GM21576 (cell line): ENCODE measurements around the gene MRPL22.
"Not testable (repeated sequence)": the region's sequence is repeated elsewhere in the genome, so short reads cannot be mapped to it uniquely, and the experiment has no call there.

Experiments
- ATAC-seq: cut with Tn5 transposase; IDR thresholded peaks from one replicate; pipeline ENCODE4 v1.9.1; 2021; ENCODE audit warnings: mild to moderate bottlenecking, moderate library complexity; ENCODE audit not compliant: unreplicated experiment

The MRPL22 gene

DNA sequence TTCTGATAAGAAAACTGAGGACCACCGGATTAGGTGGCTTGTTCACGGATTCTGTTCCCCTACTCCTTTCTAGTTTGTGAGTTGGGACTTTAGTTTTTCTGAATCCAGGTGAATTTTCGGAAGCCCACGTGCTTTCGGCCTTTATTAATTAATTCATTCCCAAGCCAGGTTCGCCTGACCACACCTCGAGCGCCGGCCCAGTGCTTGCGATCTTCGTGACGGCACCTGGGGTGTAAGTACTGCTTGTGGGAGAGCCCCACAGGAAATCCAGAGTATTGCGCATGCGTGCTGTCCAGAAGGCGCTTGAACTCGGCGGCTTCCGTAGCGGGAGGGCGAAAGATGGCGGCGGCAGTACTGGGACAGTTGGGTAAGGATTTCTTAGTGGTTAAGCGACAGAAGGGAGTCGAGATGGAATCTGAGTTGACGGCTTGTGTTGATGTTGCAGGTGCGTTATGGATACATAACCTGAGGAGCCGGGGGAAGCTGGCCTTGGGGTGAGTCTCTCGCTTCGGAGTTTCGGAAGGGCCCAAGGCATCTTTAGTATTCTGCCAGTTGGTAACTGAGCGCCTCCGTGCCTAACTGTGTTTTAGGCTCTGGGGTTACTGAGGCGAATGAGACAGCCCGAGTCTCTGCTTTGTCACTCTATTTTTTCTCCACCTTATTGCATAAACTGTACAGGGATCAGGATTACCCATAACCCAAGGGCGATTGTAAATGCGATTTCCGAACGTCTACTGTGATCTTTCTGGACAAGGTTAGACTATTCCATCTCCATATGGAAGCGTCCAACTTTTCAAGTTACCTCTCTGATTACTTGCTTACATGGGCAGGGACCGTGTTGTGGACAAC, at the start of gene MRPL22:
Gene MRPL22 (plus strand): TSS at position 302 of the 849 bp plus-strand sequence. CDS start 38 bp downstream, at position 340.
- peak; percentile 45 for ATAC-seq

GRCh38 chr5:154892369-154892771, 48.5 kb upstream of the MRPL22 start:
- ATAC-seq = no peak

GRCh38 chr5:154893381-154893780, 47.5 kb upstream of the MRPL22 start:
- no peak for ATAC-seq

DNA sequence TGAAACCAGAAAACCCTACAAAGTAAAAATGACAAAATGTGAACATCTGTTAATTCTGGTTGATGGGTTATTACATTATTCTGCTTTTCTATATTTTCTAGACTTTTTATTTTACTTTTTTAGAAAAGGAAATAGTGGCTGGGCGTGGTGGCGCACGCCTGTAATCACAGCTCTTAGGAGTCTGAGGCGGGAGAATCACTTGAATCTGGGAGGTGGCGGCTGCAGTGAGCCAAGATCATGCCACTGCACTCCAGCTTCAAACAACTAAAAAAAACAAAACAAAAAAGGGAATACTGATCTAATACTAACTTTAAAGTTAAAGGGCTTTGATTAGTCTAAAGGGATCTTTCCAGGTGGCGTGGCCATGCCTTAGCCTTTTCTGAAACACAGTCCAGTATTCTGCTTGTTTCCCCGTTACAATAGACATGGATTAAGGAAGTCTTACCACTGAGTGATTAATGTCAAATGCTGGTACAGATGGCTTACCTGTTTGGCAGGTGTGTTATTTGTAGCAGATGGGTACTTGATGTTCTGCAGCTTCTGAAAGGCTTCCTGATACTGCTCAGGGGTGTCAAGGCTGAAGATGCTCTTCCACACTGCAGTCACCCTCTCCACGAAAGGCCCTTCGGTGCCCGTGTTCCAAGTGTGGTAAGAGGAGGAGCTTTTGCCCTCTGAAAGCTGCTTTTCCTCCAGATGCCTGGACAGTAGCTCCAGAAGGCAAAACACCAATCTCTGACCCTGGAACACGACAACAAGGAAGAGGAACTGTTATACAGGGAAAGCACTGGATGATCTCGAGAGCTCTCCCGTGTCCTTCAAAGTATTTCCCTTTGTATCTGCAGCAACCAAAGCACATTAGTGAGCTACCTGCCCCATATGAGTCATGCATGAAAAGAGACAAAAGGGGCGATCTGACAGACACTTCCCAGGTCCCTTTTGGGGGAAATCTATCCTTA, 45.0 kb upstream of the MRPL22 start:
- ATAC-seq = no peak

- no peak for ATAC-seq
These were observed 44.2 kb upstream of the MRPL22 start for GRCh38 chr5:154896562-154897165.

DNA sequence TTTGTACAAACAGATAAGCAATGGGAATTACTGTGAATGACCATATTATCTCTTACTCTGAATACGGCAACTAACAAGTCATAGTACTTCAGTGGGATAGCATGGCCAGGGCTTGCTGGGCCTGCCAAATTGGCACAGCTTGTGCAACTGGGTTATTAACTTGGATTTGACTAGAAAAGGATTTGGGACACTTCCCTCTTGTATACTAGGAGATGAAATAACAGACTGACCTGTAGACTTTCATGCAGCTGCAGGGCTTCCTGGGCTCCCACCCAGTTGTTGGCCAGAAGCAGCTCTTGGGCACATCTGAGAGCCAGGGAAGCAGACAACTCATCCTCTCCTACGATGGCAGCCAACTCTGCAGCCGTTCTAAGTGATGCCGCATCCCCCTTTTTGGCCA, 42.7 kb upstream of the MRPL22 start:
- ATAC-seq = no peak

DNA sequence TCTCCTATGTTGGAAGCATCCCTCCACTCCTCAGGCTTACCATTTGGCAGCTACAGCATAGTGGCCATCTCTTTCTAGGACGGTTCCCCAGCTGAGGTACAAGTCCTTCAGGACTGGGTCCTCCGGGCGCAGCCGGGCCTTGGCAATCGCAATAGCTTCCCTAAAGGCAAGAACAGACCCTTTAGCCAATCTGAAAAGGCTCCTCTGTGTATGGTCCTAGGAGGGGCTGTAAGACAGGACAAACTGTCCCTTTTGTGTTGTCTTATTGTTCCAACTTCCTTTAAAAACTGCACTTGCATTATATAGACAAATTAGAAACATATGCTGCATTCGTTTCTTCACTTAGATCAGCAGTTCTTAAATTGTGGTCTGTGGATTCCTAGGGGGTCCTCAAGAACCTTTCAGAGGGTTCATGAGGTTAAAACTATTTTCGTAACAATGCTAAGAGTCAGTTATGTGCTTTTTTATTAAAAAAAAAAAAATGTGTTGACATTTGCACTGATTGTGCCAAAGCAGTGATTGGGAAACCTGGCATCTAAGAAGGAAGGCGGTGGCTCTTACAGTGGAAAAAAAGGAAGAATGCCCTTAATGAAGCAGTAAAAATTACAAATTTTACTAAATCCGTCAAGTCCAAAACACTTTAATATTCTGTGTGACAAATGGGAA, 41.6 kb upstream of the MRPL22 start:
- ATAC-seq = no peak

GRCh38 chr5:154900066-154900465, 40.8 kb upstream of the MRPL22 start:
- no peak for ATAC-seq

- ATAC-seq = no peak
These were observed 39.6 kb upstream of the MRPL22 start for GRCh38 chr5:154901276-154901675.

GRCh38 chr5:154901913-154902312, 39.0 kb upstream of the MRPL22 start:
- ATAC-seq = no peak

DNA sequence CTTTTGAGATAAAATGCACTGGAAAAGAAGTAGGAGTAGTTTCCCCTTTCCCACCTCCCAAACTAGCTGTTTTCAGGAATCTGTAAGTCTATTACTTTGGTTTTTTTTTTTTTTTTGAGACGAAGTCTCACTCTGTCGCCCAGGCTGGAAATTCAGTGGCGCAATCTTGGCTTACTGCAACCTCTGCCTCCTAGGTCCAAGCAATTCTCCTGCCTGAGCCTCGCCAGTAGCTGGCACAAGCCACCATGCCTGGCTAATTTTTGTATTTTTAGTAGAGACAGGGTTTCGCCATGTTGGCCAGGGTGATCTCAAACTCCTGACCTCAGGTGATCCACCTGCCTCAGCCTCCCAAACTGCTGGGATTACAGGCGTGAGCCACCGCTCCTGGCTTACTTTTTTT, 35.3 kb upstream of the MRPL22 start:
- ATAC-seq = not testable (repeated sequence)

DNA sequence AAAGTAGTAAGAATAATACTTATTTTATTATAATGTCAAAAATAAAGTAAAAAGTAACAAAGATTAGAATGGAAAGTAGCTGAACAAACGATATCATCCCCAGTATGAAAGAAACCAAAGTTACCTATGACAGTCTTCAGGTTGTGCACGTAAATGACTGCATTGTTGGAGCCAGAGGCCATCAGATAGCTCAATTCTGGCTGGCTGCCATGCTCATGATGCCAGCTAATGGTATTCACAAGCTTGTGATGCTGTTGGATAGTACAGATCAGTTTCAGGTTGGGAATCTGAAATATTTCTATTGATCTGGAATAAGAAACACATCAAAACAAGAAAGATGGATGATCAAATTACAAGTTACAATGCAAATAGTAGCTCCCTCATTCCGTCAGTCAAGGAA, 24.0 kb upstream of the MRPL22 start:
- ATAC-seq = no peak

DNA sequence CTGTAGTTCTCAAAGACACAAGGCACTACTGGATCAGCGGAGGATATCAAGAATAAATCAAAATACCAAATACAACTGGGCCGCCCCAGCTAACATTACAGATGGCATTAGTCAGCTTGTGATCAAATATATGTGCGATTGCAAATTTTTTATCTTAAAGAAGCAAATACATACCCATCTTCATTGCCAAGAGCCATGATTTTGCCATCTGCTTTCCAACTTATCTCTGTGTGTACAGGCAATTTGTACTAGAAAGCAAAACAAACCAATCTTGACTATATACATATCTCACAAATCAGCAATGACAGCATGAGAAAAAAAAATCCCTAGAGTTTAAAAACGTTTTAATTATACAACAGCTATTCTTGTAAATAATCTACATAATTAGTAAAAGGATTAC, 23.1 kb upstream of the MRPL22 start:
- ATAC-seq = no peak

- ATAC-seq = no peak
These were observed 17.1 kb upstream of the MRPL22 start for GRCh38 chr5:154923441-154924430.

DNA sequence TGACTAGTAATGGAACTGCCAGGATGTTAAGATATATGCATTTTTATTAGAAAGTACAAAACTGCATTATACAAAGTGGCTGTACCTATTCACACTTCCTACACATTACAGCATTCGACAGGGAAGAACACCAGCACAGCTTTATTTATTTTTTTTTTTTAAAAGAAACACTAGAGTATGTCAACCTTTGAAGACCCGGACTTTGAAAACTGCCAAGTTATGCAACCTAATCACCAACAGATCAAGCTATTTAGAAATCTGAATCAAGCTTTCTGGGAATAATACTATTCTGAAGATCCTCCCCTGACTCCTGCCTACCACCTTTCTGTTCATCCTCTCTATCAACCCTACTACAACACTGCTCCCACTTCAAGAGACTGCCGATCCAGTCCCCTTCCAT, 7.3 kb upstream of the MRPL22 start:
- no peak for ATAC-seq

- ATAC-seq = no peak
These were observed 6.0 kb upstream of the MRPL22 start for GRCh38 chr5:154934881-154935280.

DNA sequence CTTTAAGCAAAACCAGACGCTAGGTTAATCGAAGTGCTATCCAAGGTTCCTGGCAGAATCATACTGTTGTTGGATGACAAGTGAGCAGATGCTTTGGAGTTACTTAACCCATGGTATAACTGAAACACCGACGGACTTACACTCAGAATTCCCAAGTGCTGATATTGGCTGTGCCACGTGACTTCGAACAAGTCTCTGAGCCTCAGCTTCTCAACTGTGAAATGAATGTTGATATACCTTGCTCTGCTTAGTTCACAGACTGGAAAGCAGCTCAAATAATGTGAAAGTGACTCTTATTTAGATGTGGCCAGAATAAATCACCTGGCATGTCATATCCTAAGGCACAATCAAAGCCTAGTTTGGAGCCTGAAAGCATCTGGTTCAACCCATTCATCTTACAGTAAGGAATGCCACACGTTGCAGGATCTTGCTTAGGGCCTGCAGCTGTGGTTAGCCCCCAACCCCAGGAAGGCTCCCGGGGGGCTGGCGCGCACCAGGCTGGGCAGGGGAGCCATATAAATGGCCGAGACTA, 3.6 kb upstream of the MRPL22 start:
- no peak for ATAC-seq

GRCh38 chr5:154937718-154938466, 3.0 kb upstream of the MRPL22 start, which contains the start of gene GEMIN5:
Gene GEMIN5, minus strand, starts transcription at chr5:154938211. Its CDS starts 78 bp downstream, at chr5:154938133.
- peak; percentile 83 for ATAC-seq
